Activated CD4-positive, alpha-beta T cell treated with anti-CD3 and anti-CD28 coated beads, Interleukin-2, amount 10 ng/mL, durations not matched to agents 24 days and 14 days (primary cell): ENCODE data around the gene CLDN6. TPM values are rescaled to one million over a fixed set of nuclear protein-coding genes. Genes with fewer than 3 reads are reported as not detected.
A peak's percentile ranks its signal among the peaks of the same experiment; 100 is the strongest.

Experiments
- DNase-seq: peaks from one replicate; pipeline ENCODE4 v3.0.0; 2022
- H3K27ac Mint-ChIP-seq: one replicate; pipeline ENCODE4 v1.8.0; 2022; ENCODE audit warnings: mild to moderate bottlenecking, mixed read lengths
- H3K27me3 Mint-ChIP-seq: one replicate; pipeline ENCODE4 v1.8.0; 2022; ENCODE audit warnings: mixed read lengths
- H3K36me3 Mint-ChIP-seq: one replicate; pipeline ENCODE4 v1.8.0; 2022; ENCODE audit warnings: low read depth, mild to moderate bottlenecking, mixed read lengths
- H3K4me1 Mint-ChIP-seq: one replicate; pipeline ENCODE4 v1.8.0; 2021; ENCODE audit warnings: mixed read lengths
- H3K4me3 Mint-ChIP-seq: one replicate; pipeline ENCODE4 v1.8.0; 2022; ENCODE audit warnings: mild to moderate bottlenecking, moderate library complexity, mixed read lengths
- H3K9me3 Mint-ChIP-seq: one replicate; pipeline ENCODE4 v1.8.0; 2021; ENCODE audit warnings: mixed read lengths
- intact Hi-C: fragments of 100-400 bp; cut with micrococcal nuclease; formaldehyde crosslinking; loops from one replicate; pipeline ENCODE4 v1.15.1; 2023
- total RNA-seq: library from RNA; stranded (reverse); gene quantifications from 2 replicates; pipeline ENCODE4 v1.2.3, GENCODE V29; 2022

CLDN6 gene
- total RNA-seq, 1 donor from 2014 or later = not detected

DNA sequence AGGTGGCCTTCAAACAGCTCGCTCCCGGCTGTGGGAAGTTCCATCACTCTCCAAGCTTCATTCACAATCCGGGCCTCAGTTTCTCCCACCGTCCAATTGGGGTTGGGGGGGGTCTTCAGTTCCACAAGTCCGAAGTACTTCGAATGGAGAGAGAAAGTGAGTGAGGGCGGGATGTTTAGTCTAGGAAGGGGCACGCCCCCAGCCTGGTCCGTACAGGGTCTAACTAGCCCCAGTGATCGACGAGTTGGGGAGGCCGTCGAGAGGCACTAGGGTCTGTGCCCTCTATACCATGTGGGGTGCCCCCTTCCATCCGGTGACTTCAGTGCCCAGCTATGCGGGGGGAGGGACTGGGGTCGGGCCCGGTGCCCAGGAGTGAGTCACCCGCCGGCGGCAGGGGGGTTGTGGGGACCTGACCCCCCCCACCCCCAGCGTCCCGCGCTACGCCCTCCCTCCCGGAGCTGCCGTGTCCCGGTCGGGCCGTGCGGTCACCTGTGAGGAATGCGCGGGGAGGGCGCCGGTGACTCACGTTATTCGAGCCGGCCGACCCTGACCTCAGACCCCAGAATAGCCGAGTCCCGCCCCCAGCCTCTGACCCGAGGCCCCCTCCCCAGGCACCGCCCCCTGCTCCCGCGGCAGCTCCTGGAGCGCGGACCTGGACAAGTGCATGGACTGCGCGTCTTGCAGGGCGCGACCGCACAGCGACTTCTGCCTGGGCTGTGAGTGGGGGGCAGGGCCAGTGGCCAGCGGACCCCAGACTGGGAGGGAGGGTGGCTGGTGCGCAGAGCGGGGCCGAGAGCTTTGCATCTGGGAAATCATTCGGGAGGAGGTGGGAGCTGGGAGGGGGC, 2.8 kb upstream of the CLDN6 start:
- Mint-ChIP-seq H3K4me1 (peaks cover 37% of the 10 kb centered on the region), H3K27ac (peak overlapping the region; percentile 95)
- intact Hi-C loops = loop anchor here (1.0 to 10.0 kb wide), 3 partner anchors 17 to 264 kb away; partner anchors contain the start of gene ZNF263

DNA sequence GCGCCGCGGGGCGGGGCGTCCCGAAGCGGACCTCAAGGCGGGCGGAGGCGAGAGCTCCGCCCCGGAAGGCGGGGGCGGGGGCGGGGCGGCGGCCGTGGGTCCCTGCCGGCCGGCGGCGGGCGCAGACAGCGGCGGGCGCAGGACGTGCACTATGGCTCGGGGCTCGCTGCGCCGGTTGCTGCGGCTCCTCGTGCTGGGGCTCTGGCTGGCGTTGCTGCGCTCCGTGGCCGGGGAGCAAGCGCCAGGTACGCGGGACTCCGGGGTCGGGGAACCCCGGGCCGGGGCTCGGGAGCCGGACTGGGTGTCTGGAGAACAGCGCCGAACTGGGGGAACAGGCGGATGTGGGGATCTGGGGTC, 2.2 kb upstream of the CLDN6 start, which contains the start of gene TNFRSF12A:
Gene TNFRSF12A, plus strand, starts transcription at position 122 of the 357 bp plus-strand sequence. Its CDS starts 30 bp downstream, at position 152.
- Mint-ChIP-seq H3K36me3 (peaks cover 3% of the 10 kb centered on the region), H3K27me3 (peaks cover 13% of the 10 kb centered on the region), H3K4me3 (peak within 1 kb of the TSS; percentile 83), H3K27ac (peak within 1 kb of the TSS; percentile 95), H3K9me3 (no peaks in the 10 kb centered on the region), H3K4me1 (peaks cover 37% of the 10 kb centered on the region)
- peak; percentile 92 for DNase-seq
- intact Hi-C loops = loop anchor here (1.0 to 10.0 kb wide), 3 partner anchors 16 to 265 kb away; partner anchors contain the start of gene ZNF263

More for the DNA sequence above, 2.8 kb upstream of the CLDN6 start:
- Mint-ChIP-seq H3K27me3 (peaks cover 13% of the 10 kb centered on the region), H3K9me3 (no peaks in the 10 kb centered on the region), H3K36me3 (peaks cover 3% of the 10 kb centered on the region), H3K4me3 (peak overlapping the region; percentile 83)
- DNase-seq = peak; percentile 82

GRCh38 chr16:3019594-3020246, 1.7 kb upstream of the CLDN6 start:
- Mint-ChIP-seq H3K27ac (peak overlapping the region; percentile 86), H3K9me3 (no peaks in the 10 kb centered on the region), H3K4me3 (peak overlapping the region; percentile 83), H3K4me1 (peaks cover 37% of the 10 kb centered on the region), H3K36me3 (peaks cover 3% of the 10 kb centered on the region), H3K27me3 (peaks cover 16% of the 10 kb centered on the region)
- DNase-seq = no peak
- intact Hi-C loops = loop anchor here (1.0 to 10.0 kb wide), 3 partner anchors 15 to 265 kb away; partner anchors contain the start of gene ZNF263

DNA sequence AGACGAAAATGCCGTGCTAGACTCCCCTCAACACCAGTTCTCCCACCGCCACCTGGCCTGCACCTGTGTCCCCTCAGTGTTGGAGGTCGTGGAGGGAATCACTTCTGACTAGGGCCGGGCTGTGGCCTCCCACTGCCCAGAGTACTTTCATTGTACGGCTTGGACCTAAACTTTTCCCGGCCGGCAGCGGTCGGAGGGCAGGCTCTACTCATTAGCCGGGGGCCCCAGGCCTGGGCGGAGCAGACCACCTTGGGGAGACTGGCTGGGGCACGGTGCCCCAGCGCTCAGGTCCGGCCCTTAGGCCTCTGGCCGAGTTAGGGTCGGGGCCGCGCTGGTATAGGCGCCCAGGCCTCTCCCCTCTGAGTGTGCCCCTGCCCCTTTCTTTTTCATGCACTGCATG, 639 bp downstream of the CLDN6 start:
- intact Hi-C loops = no loop called here
- H3K27ac Mint-ChIP-seq = no peak overlapping the region
- H3K36me3 Mint-ChIP-seq = no peaks in the 10 kb centered on the region
- peaks cover 22% of the 10 kb centered on the region for H3K4me1 Mint-ChIP-seq
- no peak for DNase-seq
- H3K27me3 Mint-ChIP-seq = peaks cover 29% of the 10 kb centered on the region
- H3K4me3 Mint-ChIP-seq = no peak overlapping the region
- H3K9me3 Mint-ChIP-seq = no peaks in the 10 kb centered on the region

- intact Hi-C loops = no loop called here
These were observed 2.0 kb downstream of the CLDN6 start for GRCh38 chr16:3015865-3016521.

DNA sequence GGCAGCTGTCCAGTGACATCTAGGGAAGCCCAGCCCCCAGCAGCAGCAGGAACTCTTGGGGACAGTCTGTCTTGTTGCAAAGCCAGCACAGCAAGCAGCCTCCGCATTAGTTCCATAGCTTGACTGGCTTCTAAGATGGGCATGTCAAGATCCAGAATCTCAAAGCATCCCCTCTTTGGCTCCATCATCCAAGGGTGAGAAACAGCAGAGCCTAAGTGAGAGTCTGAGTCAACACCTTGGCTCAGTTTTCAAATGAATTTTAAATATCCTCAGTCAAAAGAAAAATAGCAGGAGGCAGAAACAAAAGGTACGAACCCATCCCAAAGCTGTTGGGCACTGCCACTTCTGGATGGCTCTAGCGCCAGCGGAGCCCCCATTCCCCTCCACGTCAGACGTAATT, 3.0 kb downstream of the CLDN6 start:
- no peaks in the 10 kb centered on the region for H3K9me3 Mint-ChIP-seq
- H3K27me3 Mint-ChIP-seq = peaks cover 30% of the 10 kb centered on the region
- no peaks in the 10 kb centered on the region for H3K36me3 Mint-ChIP-seq
- DNase-seq = no peak
- H3K27ac Mint-ChIP-seq = no peak overlapping the region
- no peak overlapping the region for H3K4me3 Mint-ChIP-seq
- H3K4me1 Mint-ChIP-seq = peaks cover 5% of the 10 kb centered on the region
- intact Hi-C loops = no loop called here

More at GRCh38 chr16:3015865-3016521, 2.0 kb downstream of the CLDN6 start:
- DNase-seq = no peak
- no peak overlapping the region for H3K27ac Mint-ChIP-seq
- peaks cover 9% of the 10 kb centered on the region for H3K4me1 Mint-ChIP-seq
- H3K36me3 Mint-ChIP-seq = no peaks in the 10 kb centered on the region
- no peaks in the 10 kb centered on the region for H3K9me3 Mint-ChIP-seq
- H3K27me3 Mint-ChIP-seq = peaks cover 31% of the 10 kb centered on the region
- no peak overlapping the region for H3K4me3 Mint-ChIP-seq

DNA sequence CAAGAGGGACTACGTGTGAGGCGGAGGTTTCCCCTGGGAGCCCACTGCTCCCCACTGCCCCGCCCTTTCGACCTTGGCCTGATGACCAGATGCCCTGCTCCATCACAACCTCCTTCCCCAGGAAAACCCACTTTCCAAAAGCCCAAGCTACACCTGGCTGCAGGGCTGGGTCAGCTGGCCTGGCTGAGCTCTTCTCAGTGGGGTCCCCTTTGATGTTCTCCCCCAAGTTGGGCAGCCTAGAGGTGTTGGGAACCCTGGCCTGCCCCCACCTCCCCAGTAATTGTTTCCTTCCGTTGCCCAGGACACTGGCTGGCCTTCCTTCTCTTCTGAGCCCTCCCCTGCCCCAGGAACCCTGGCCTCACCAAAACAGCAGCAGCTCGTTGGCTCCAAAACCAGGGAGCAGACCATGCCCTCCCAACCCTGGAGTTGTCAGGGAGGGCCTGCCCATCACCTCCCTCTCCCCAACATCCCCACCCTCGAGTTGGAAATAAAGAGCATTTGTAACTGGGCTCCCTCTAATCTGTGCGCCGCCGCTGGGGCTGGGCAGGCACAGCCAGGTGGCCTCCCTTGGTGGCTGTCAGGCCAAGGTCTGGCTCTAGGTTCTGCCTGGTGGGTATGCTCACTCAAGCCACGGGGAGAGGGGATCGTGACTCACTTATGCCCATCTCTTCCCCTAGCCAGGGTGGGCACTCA, 3.8 kb downstream of the CLDN6 start:
- DNase-seq = no peak
- Mint-ChIP-seq H3K27ac (no peak overlapping the region), H3K36me3 (no peaks in the 10 kb centered on the region), H3K9me3 (no peaks in the 10 kb centered on the region), H3K4me1 (peaks cover 3% of the 10 kb centered on the region), H3K4me3 (no peak overlapping the region), H3K27me3 (peaks cover 28% of the 10 kb centered on the region)
- intact Hi-C loops = no loop called here

DNA sequence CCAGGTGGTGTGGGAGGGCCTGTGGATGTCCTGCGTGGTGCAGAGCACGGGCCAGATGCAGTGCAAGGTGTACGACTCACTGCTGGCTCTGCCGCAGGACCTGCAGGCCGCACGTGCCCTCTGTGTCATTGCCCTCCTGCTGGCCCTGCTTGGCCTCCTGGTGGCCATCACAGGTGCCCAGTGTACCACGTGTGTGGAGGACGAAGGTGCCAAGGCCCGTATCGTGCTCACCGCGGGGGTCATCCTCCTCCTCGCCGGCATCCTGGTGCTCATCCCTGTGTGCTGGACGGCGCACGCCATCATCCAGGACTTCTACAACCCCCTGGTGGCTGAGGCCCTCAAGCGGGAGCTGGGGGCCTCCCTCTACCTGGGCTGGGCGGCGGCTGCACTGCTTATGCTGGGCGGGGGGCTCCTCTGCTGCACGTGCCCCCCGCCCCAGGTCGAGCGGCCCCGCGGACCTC, 4.5 kb downstream of the CLDN6 start:
- H3K4me3 Mint-ChIP-seq = no peak overlapping the region
- intact Hi-C loops = no loop called here
- H3K4me1 Mint-ChIP-seq = peaks cover 6% of the 10 kb centered on the region
- no peaks in the 10 kb centered on the region for H3K36me3 Mint-ChIP-seq
- no peak for DNase-seq
- no peak overlapping the region for H3K27ac Mint-ChIP-seq
- no peaks in the 10 kb centered on the region for H3K9me3 Mint-ChIP-seq
- H3K27me3 Mint-ChIP-seq = peaks cover 29% of the 10 kb centered on the region

GRCh38 chr16:3012828-3013420, 5.1 kb downstream of the CLDN6 start, which contains the start of gene CLDN9:
CLDN9 (plus strand) TSS chr16:3012923; CDS start chr16:3013363, 440 bp downstream.
- Mint-ChIP-seq H3K27ac (no peak within 1 kb of the TSS), H3K36me3 (no peaks in the 10 kb centered on the region), H3K27me3 (peaks cover 27% of the 10 kb centered on the region), H3K9me3 (no peaks in the 10 kb centered on the region), H3K4me1 (peaks cover 10% of the 10 kb centered on the region), H3K4me3 (no peak within 1 kb of the TSS)
- DNase-seq = no peak
- intact Hi-C loops = no loop called here

- no peak overlapping the region for H3K4me3 Mint-ChIP-seq
- intact Hi-C loops = no loop called here
- peaks cover 15% of the 10 kb centered on the region for H3K4me1 Mint-ChIP-seq
- H3K27me3 Mint-ChIP-seq = peaks cover 26% of the 10 kb centered on the region
- DNase-seq = no peak
- H3K36me3 Mint-ChIP-seq = no peaks in the 10 kb centered on the region
- H3K27ac Mint-ChIP-seq = no peak overlapping the region
- no peaks in the 10 kb centered on the region for H3K9me3 Mint-ChIP-seq
These were observed 5.7 kb downstream of the CLDN6 start for GRCh38 chr16:3012246-3012645.

- no peaks in the 10 kb centered on the region for H3K36me3 Mint-ChIP-seq
- H3K9me3 Mint-ChIP-seq = no peaks in the 10 kb centered on the region
- peaks cover 30% of the 10 kb centered on the region for H3K27me3 Mint-ChIP-seq
- intact Hi-C loops = no loop called here
- H3K27ac Mint-ChIP-seq = no peak overlapping the region
- H3K4me1 Mint-ChIP-seq = peaks cover 22% of the 10 kb centered on the region
- DNase-seq = no peak
- no peak overlapping the region for H3K4me3 Mint-ChIP-seq
These were observed 7.5 kb downstream of the CLDN6 start for GRCh38 chr16:3010510-3010909.

DNA sequence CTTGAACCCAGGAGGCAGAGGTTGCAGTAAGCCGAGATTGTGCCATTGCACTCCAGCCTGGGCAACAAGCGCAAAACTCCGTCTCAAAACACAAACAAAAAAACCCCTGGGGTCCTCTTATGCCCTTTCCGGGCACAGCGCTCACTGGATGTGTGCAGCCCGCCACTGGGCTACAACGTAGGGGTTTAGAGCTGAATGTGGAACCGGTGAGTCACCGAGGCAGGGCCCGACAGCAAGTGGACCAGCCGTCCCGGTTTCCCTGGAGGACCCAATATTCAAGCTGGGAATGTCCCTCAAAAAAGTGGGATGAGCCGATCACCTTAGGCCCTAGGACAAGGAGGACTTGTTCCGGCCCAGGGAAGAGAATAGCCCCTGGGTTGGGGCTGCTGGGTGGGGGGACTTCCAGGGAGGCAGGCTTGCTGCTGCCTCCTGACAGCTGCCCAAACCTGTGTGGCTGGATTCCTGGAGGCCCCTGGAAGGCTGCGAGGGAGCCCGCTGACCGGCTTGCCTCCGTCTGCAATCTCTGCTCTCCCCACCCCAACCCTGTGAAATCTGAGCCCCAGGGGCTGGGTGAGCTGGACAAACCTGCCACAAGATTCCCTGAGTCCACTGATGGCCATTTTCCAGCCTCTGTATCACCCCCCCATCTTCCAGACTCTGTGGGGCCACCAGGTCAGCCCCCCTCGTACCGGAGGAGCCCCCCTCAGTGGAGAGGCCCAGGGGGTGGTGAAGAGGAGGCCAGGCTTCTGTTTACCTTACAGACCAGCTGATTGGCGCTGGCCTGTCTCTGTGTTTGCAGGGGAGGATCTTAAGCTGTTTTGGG, 8.2 kb downstream of the CLDN6 start:
- H3K27ac Mint-ChIP-seq = no peak overlapping the region
- H3K36me3 Mint-ChIP-seq = no peaks in the 10 kb centered on the region
- H3K9me3 Mint-ChIP-seq = no peaks in the 10 kb centered on the region
- DNase-seq = no peak
- intact Hi-C loops = no loop called here
- no peak overlapping the region for H3K4me3 Mint-ChIP-seq
- H3K27me3 Mint-ChIP-seq = peaks cover 27% of the 10 kb centered on the region
- peaks cover 22% of the 10 kb centered on the region for H3K4me1 Mint-ChIP-seq
